GM21390 (cell line): ENCODE data around the gene SHISAL2A.

ENCODE experiments used
- ATAC-seq: cut with Tn5 transposase; IDR thresholded peaks from one replicate; pipeline ENCODE4 v1.9.1; 2021; ENCODE audit not compliant: unreplicated experiment

Gene SHISAL2A

GRCh38 chr1:52658795-52659194 lies 25.8 kb downstream of the SHISAL2A start:
- no peak for ATAC-seq

DNA sequence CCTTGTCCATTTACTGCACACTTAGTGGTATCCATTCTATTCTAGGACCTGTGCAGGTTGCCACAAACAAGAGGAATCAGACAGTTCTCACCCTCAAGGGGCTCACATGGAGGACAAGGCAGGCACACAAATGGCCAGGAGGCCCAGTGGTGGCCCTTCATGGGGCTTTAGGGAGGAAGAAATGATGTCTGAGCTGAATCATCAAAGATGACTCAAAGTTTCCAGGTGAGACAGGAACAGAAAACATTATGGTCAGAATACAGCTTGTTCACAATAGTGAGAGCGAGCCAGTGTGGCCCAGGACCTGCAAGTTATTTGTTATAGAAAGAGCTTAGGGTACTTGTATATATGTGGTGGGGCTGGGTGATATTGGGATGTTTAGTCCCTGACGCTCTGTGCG lies 26.4 kb downstream of the SHISAL2A start:
- no peak for ATAC-seq

GRCh38 chr1:52659851-52660596 lies 27.1 kb downstream of the SHISAL2A start:
- no peak for ATAC-seq

DNA sequence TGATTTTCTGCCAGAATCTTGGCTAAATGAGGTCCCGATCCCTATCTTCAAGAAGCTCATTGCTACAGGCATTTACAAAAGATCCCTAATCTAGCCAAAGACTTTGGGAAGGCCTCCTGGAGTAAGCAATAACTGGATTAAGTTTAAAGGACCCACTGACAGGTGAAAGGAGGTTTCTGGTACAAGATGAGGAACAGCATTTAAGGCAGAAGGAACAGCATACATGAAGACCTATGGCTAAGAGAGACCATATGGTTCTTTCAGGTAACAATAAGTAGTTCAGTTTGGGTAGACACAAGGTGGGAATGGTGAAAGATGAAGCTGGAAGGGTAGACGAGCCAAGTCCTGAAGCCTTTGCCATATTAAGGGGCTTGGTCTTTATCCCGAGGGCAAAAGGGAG lies 27.8 kb downstream of the SHISAL2A start:
- ATAC-seq = no peak

DNA sequence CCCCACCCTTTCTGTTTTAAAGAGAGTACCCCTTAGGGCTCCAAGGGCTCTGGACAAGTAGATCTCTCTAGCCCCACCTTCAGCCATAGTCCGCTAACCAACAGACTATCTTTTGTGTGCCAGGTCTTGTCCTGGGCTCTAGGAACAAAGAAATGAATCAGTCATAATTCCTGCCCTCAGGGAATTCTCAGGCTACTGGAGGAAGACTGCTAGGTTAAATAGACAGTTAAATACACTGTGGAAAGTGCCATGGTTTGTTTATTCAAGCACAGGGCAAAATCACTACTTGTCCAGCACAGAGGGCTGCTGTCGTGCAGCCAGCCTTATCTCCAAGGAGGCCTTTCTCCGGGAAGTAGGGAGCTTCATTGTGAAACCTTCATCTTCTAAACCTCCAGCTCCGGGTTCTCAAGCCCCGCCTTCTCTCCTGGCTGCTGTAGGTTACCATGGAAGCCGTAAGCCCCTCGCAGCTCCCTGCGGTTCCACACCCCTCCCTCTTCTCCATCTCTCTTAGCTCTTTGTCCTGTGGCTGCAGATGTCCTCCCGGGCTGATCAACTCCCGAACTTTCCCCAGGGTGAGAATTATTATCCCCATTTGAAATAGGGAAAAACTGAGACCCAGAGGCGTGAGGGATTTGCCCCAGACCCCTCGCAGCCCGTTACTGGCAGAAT lies 29.8 kb downstream of the SHISAL2A start:
- no peak for ATAC-seq

GRCh38 chr1:52663716-52664115 lies 30.7 kb downstream of the SHISAL2A start:
- no peak for ATAC-seq

- no peak for ATAC-seq
Measured at GRCh38 chr1:52665006-52665941, 32.3 kb downstream of the SHISAL2A start.

DNA sequence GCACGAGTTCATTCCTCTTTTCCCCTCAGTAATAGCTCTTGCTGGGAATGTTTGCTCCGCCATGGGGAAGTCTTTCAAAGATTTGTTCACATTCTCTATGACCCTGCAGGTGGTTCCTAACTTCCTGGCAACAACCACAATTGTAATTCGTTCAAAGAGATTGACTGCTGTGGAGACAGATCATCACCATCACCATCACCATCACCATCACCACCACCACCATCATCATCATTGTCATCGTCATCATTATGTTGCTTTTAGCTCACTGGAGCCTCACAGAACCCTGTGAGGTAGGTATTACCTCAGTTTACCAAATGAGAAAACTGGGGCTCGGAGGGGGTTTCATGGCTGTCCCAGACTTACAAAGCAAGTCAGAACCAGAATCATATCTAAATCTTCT lies 34.3 kb downstream of the SHISAL2A start:
- no peak for ATAC-seq

- no peak for ATAC-seq
Measured at GRCh38 chr1:52667984-52668383, 35.0 kb downstream of the SHISAL2A start.

DNA sequence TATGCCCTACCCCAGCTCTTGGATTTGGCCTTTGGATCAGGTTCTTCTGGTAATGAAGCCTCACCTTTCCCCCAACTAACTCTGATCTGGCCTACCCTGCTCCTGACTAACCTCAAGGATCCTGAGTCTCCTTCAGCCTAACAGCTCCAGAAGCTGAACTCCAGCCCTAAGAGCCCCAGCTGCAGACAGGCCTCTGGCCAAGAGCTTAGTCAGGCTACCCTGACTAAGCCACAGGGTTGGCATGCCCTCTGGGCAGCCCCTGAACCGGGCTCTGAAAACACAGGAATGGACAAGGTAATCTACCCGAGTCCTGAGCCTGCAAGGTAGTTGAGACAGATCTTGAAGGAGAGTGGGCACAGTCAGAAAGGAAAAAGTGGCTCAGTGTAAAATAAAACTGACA lies 35.7 kb downstream of the SHISAL2A start:
- ATAC-seq = no peak

DNA sequence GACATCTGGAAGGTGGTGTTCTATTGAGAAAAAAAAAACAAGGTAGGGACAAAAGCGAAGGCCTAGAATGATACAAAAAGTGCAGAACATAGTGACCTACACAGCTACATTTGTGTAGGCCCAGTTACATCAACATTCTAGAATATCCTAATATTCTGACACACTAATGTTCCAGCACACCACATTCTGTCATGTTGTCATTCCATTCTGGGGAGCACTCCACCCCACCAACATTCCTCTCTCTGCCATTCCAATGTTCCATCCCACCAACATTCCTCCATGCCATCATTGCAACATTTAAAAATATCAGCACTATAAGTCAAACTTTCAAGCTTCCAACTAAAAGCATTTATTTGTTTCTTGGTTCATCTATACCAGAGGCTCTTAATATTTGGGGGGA lies 36.7 kb downstream of the SHISAL2A start:
- no peak for ATAC-seq

DNA sequence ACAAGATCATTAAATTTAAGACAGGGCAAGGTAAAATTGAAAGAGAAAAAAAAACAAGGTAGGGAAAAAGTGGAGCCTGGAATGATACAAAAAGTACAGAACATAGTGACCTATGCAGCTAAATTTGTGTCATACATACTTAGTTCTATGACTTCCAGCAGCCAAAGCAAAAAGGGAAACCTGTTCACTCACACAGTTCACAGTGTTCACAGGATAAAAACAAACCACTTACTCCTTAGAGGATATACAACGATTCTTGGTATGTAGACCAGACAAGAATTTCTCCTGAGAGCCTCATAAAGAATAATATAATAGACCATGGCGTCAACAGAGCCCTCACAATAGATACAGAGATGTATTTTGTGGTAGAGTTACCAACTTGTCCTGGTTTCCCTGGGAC lies 37.6 kb downstream of the SHISAL2A start:
- ATAC-seq = no peak

DNA sequence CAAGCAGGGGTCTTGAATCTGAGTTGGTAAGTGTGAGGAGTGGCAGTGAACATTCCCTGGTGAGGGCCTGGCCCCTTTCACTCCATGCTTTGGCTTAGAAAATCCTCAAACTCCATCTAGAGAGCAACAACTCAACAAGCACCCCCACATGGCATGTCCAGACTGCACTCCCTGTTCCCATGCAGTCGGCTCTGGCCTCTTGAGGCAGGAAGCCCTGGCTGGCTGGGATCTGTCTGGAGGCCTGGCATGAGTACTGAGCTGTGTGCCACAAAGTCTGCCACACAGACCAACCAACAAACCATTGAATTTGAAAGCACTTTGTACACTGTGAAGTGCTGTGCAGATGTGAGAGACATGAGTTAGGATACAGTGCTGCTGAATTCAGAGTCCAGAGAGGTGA lies 40.0 kb downstream of the SHISAL2A start:
- no peak for ATAC-seq

DNA sequence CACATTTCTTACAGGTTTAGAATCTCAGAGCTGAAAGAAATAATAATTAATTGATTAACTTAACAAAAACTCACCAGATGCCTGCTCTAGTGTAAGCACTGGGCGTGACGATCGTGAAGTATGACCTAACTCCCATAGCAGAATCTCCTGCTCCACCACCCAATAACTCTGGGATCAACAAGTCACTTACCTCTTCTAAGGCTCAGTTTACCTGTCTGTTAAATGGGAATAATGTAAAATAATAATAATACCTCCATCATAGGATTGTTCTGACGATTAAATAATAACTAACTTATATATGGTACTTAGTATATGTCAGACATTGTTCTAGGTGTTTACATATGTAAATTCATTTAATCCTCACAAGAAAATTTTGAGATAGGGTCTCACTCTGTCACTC lies 40.5 kb downstream of the SHISAL2A start:
- ATAC-seq = no peak

DNA sequence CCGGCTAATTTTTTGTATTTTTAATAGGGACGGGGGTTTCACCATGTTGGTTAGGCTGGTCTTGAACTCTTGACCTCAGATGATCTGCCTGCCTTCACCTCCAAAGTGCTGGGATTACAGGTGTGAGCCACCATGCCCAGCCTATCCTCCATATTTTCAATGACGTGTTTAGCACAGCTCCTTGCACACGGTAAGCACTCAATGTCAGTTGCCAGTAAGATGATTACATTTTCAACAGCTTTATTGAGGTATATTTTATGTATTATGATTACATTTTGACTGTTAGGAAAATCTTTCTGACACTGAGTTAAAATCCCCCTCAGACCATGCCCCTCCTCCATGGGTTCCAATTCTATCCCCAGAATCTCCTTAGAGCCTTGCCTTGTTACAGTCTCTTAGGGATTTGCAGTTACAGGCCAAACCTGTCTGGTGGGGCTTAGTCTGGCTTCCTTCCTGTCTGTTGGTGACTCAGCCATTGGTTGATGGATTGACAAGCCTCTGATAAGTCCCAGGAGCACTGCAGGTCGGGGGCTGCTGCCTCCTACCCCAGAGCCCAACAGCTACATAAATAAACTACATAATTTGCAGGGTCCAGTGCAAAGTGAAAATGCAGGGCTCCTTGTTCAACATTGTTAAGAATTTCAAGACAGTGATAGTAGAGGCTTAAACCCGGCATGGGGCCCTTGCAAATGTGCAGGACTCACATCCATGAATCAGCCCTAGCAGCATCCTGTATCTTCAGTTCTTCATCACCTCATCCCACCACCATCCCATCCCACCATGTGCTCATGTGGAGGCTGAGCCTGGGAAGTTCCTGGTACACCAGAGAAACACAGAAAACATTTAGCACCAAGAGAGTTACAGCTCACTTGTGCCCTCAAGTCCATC lies 41.8 kb downstream of the SHISAL2A start:
- no peak for ATAC-seq

DNA sequence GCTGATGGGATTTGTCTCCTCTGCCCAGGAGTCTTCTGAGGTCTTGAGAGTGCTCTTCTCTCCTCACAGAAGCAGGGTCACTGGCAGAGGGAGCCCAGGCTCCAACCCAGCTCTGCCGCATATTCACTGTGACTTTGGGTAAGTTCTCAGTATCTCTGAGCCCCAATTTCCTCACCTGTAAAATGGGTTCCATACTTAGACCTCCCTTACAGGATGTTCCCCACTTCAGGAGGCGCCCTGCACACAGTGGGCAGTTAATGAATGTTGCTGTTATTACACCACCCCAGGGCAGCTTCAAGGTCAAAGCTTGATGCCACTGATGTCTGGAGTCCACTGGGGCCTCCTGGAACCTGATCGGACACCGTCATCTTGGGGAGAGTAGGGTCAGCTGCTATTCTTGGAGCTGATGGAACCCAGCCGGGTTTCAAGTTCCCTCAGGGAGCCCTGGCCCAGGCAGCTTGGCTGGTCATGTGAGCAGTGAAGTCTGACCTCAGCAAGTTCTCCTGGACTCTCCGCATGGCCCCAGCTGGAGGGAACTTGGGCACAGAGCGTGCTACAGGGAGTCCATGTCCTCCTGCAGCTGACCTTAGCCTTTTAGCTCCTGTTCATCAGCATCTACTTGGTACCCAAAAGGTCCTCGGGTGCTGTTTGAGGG lies 43.4 kb downstream of the SHISAL2A start:
- no peak for ATAC-seq

GRCh38 chr1:52677076-52677806 lies 44.3 kb downstream of the SHISAL2A start:
- ATAC-seq = no peak

GRCh38 chr1:52679048-52679447 lies 46.1 kb downstream of the SHISAL2A start:
- ATAC-seq = no peak

DNA sequence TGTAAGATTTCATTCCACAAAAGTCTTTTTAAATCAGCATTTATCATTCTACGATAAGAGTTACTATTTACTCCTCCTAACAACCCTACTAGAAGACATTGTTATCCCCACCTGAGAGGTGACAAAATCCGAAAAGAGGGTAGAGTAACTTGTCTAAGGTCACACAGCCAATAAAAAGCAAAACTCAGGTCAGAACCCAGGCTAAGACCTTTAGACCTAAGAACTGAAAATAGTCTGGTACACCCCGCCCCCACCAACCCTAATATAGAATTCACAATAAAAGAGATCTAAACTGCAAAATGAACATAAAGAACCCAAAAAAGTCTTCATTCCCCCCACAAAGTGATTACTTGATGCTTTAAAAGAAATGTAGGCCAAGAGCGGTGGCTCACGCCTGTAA lies 46.5 kb downstream of the SHISAL2A start:
- no peak for ATAC-seq
